AG09319 (cell line): Measurements from ENCODE around the gene ALX4.

Experiments
- DNase-seq: peaks from one replicate; pipeline ENCODE4 v3.0.0-alpha.2; 2010; ENCODE audit warnings: low read depth; ENCODE audit errors: extremely low read depth
- TF ChIP-seq, protein P1 (sequence below): IDR thresholded peaks from 2 replicates; pipeline ENCODE4 v1.5.1; 2011; ENCODE audit warnings: low read depth, mild to moderate bottlenecking, inconsistent platforms, low read length, moderate library complexity

The ALX4 gene

DNA sequence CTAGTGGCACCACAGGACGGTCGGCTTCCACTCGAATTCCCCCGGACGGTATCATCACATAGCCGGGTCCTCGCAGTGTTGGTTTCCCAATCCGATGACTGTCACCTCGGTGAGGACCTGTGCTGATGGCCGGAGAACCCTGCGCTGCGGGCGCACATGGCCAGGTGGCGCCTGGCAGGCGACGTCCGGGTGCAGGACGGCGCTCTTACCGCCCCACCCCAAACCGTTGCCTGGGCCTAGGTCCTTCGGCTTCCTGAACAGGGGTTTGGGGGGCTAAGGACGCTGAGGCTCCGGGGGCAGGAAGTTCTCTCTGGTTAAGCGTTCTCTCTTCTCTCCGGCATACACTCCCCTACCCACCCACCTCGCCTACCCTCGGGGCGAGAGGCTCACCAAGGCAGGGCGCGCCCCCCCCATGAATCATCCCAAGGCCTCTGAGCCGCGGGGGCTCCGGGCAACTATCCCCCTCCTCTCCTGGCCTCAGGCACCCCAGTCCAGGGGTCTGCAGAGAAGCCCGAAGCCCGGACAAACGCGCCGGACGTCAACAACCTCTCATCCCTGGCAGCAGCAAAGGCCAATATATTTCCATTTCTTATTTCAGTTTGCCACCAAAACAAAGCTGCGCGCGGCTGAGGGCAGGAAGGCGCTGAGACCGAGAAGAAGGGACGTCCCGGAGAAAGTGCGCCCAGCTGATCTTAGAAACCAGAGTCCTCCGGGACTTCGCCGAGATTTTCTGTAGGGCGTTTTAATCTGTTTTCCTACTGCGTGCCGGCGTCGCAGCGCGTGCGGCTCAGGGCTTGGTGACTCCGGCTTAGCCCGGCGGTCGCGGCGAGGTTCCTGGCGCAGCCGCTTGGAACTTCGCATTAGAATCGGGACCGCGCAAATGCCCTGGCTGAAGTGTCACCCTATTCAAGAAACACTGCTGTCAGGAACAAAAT is 5.6 kb downstream of the ALX4 start:
- TF ChIP-seq, protein P1, sequence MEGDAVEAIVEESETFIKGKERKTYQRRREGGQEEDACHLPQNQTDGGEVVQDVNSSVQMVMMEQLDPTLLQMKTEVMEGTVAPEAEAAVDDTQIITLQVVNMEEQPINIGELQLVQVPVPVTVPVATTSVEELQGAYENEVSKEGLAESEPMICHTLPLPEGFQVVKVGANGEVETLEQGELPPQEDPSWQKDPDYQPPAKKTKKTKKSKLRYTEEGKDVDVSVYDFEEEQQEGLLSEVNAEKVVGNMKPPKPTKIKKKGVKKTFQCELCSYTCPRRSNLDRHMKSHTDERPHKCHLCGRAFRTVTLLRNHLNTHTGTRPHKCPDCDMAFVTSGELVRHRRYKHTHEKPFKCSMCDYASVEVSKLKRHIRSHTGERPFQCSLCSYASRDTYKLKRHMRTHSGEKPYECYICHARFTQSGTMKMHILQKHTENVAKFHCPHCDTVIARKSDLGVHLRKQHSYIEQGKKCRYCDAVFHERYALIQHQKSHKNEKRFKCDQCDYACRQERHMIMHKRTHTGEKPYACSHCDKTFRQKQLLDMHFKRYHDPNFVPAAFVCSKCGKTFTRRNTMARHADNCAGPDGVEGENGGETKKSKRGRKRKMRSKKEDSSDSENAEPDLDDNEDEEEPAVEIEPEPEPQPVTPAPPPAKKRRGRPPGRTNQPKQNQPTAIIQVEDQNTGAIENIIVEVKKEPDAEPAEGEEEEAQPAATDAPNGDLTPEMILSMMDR: no peak

DNA sequence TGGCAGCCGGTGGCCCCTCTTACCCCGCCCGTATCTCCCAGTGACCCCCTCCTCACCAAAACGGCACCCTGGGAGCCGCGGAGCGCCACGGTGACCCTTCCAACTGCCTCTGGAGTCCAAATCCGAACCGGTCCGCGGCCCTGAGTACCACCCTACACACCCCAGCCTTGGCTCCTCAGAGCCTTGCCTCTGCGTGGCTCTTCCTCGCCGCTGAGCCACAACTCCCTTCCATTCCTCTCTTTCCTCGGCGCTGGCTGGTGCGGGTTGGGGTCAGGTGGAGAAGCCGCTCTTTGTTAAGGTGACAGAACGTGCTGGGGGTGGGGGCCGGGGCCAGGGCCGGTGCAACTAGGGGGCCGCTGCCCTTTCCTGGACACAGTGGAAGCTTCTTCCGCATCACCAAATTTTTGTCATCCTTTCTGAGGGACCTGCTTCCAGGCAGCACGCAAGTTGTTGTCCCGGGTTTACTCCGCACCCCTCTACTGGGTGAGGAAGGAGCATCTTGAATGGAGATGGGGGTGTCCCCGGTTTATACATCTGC is 6.5 kb downstream of the ALX4 start:
- no peak for DNase-seq
- TF ChIP-seq, protein P1: no peak

More for the DNA sequence above, 5.6 kb downstream of the ALX4 start:
- DNase-seq: no peak

DNA sequence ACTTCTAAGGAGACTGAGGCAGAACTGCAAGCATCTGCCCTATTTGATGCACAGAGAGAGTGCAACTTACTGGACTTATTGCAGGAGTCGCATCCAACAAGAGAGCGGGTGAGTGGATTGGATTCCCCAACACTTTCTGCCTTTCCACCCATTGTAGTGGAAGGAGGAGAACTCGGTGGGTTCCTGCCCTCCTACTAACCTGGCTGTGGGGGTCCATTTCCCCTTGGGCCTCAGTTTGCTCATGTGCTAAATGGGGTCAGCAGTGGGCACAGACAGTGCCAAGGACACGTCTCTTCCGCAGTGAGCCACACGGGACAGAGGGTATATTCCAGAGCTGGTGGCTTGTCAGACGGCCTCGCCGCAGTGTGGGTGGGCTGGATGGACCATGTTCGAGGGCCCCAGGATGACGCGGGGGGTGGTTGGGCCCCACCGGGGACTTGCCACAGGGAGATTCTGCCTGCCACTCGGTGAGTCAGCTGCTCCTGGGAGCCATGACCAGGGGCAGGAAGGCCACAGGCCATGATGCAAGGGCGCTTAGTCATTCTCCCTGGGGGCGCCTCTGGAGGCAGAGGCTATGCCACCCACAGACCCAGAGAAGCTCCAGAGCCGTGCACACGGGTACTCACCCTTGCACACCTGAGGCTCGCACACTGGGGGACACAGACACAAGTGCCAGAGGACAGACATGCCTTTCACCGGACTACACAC is 8.2 kb downstream of the ALX4 start:
- TF ChIP-seq, protein P1: no peak
- DNase-seq: no peak

DNA sequence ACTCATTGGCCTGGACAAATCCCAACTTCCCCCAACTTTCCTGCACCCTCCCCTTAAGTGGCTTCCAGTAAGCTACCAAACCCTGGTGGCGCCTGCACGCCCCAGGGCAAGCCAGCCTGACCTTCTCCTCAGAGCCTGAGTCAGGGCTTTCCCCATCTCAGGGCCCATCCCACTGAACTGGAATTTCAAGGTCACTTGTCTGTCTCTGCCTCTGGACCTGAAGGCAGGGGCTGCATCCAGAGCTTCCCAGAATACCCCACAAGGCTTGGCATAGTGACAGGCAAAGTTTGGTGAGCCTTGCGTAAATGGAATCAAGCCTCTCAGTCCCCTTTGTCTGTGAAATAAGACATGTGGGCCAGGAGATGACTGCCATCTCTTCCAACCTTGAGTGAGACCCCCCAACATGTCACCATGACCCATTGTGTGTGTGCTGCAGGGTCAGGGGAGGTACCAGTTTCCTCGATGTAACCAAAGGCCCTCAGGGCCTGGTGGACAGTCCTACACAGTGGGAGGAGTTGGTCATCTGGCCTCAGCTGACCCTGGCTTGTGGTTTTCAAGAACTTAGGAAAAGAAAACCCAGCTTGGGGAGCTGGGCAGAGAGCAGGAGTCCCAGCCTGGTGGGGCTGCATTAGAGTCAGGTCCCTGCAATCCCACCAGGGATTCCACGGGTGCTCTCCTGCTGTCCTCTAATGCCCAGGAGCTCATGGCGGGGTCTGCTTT is 8.9 kb downstream of the ALX4 start:
- TF ChIP-seq, protein P1: no peak
- DNase-seq: no peak

DNA sequence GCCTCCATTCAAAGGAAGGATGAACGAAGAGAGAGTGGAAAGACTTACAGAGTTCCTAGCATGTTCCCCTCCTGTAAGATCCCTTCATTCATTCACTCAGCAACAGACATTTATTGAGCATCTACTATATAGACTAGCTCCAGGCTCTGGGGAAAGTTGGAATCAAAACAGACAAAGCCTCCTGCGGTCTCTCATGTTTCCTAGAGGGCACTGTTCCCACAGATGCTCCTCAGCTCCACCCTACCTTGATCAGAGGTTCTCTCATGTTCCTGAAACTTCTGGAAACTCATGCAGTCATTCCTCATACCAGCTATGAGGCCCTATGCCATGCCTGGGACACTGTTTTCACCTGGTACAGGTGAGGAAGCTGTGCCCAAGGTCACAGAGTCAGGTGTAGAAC is 11.1 kb downstream of the ALX4 start:
- TF ChIP-seq, protein P1: no peak
- no peak for DNase-seq

DNA sequence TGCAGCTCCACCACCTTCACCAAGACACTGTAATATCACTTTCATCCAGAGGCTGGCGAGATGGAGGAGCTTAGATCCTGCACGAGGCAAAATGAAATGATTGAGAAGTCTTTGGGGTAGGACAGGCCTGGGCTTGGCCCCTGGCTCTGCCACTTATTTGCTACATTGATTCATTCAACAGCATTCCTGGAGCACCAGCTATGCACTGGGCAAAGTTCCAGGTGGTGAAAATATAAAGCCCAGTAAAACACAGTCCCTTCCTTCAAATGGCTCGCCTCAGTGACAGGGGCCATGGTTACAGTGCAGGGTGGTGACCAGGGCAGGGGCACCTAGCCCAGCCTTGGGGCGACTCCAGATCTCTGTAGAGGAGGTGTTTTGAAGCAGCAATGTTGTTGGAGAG is 19.7 kb downstream of the ALX4 start:
- TF ChIP-seq, protein P1: no peak

DNA sequence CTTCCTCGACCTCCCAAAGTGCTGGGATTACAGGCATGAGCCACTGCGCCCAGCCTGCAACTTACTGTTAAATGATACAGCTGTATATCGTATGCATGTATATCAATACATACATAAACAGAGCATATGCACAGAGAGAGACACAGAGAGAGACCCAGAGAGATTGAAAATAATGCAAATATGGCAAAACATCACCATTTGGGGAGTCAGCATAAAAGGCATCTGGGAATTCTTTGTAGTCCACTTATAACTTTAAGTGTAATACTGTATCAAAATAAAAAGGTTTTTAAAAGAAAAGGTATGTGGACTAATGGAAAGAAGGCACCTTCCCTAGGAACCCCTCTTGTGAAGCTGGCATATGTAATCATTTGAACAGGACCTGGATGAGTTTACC is 21.8 kb downstream of the ALX4 start:
- TF ChIP-seq, protein P1: no peak
- DNase-seq: no peak

More for the DNA sequence above, 19.7 kb downstream of the ALX4 start:
- DNase-seq: no peak
